CD4-positive, alpha-beta T cell treated with Interleukin-17A for 1 hour (primary cell): Measurements from ENCODE around the gene BMP8B.

Experiments used
- DNase-seq: peaks from one replicate; pipeline ENCODE4 v3.0.0-alpha.2; 2020

BMP8B gene

GRCh38 chr1:39717809-39718208 lies 70.9 kb downstream of the BMP8B start:
- DNase-seq = no peak

GRCh38 chr1:39713557-39713956 lies 75.1 kb downstream of the BMP8B start:
- DNase-seq = no peak

GRCh38 chr1:39711966-39712340 lies 76.7 kb downstream of the BMP8B start:
- DNase-seq = no peak

- DNase-seq = no peak
Measured at GRCh38 chr1:39711104-39711965, 77.3 kb downstream of the BMP8B start.

GRCh38 chr1:39707506-39707905 lies 81.2 kb downstream of the BMP8B start:
- DNase-seq = no peak
